ENCODE results near the gene CLDN9.

The CLDN9 gene

DNA sequence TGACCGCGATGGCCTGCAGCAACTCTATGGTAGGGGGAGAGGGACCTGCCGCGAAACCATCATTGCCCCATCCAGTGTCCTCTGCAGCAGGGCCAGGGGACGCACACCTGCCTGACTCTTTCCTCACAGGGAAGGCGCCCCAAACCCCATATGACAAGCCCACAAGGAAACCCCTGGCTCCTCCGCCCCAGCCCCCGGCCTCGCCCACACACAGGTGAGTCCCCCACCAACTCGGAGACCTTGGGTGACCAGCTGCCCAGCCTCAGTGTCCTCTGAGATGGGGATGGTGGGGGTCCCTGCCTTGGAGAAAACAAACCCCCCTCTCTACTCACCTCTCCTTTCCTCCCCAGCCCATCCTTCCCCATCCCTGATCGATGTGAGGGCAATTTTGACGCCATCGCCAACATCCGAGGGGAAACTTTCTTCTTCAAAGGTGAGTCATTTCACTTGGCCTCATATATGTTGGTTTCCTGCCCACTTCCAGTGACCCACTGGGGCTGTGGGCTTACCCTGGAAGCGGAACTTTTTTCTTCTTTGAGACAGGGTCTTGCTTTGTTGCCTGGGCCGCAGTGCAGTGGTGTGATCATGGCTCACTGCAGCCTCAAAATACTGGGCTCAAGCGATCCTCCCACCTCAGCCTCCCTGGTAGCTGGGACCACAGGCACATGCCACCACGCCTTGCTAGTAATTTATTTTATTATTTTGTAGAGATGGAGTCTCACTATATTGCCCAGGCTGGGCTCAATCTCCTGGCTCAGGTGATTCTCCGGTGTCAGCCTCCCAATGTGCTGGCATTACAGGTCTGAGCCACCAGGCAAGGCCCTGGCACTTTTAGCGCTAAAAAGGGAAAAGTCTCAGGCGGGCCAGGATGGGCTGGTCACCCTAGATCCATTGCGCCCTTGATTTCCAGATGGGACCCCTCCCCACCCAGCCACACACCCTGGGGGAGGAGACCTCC, 44.7 kb downstream of the CLDN9 start:
- no peak for DNase-seq

DNA sequence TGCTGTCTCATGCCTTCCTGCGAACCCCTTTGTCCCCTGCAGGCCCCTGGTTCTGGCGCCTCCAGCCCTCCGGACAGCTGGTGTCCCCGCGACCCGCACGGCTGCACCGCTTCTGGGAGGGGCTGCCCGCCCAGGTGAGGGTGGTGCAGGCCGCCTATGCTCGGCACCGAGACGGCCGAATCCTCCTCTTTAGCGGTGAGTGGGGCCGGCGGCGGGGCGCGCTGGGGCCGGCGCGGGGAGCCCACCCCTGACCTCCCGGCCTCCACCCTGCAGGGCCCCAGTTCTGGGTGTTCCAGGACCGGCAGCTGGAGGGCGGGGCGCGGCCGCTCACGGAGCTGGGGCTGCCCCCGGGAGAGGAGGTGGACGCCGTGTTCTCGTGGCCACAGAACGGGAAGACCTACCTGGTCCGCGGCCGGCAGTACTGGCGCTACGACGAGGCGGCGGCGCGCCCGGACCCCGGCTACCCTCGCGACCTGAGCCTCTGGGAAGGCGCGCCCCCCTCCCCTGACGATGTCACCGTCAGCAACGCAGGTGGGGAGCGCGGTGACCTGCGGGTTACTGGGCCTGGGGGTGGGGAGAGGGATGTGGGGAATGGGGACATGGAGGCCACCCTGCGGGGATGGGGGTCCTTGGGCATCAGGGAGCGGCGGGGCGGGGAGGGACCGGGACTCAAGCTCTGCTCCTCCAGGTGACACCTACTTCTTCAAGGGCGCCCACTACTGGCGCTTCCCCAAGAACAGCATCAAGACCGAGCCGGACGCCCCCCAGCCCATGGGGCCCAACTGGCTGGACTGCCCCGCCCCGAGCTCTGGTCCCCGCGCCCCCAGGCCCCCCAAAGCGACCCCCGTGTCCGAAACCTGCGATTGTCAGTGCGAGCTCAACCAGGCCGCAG, 45.7 kb downstream of the CLDN9 start:
- peak; percentile 51 to 52 for DNase-seq

GRCh38 chr16:3059041-3059722, 46.5 kb downstream of the CLDN9 start:
- peak; percentile 86 to 88 for DNase-seq

DNA sequence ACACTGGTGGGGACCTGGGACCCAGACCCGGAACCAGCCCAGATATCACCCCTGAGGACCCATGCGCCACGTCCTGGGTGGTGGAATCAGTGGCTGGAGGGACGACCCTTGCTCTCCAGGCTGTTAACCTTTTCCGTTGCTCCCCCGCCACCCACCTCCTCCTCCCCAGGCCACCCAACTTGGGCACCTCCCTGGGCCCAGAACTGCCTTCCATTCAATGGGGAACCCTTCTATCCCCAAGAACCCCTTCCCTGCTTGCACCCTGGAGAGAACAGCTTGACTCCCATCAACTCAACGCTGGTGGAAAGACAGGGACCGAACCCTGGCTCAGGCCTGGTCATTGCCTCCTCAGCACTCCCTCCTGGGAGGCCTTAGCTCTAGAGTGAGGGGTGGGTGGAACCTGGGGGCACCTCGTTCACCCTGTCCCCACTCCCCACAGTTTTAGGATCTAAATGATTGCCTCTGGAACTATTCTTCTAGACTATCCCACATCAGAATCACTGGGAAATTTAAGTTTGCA, 47.1 kb downstream of the CLDN9 start:
- DNase-seq, result no peak

- no peak for DNase-seq
These were observed 47.8 kb downstream of the CLDN9 start for GRCh38 chr16:3060339-3061127.

DNA sequence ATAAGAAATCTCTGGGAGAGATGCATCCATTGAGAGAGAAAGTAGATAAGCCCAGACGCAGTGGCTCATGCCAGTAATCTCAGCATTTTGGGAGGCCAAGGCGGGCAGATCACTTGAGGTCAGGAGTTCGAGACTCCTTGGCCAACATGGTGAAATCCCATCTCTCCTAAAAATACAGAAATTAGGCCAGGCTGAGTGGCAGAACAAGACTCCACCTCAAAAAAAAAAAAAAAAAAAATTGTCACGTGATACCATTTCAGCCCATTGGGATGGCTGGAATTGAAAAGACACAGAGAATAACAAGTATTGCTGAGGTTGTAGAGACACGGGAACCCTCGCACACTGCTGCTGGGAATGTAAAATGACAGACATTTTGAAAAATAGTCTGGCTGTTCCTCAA, 49.8 kb downstream of the CLDN9 start:
- no peak for DNase-seq

- no peak for DNase-seq
These were observed 51.1 kb downstream of the CLDN9 start for GRCh38 chr16:3063625-3064386.
